Natural killer cell (primary cell): ENCODE data around the gene SLC22A23. TPM values are rescaled to one million over a fixed set of nuclear protein-coding genes. Genes with fewer than 3 reads are reported as not detected.

ENCODE experiments used
- ATAC-seq, 3 donors: fragments of 150-1000 bp in 2 of 3; fragments of 200-7000 bp in 1 of 3; cut with Tn5 transposase; 1 replicate in 1 of 3; 2 replicates in 2 of 3; pipeline ENCODE4 v1.10.0; 2021; ENCODE audit warnings: mild to moderate bottlenecking in 2 of 3, moderate library complexity in 2 of 3
- DNase-seq, 2 donors: peaks; one replicate each; pipeline versions ENCODE4 v3.0.0 to v3.0.0-alpha.2; 2013 to 2021; ENCODE audit warnings: mixed read lengths in 1 of 2
- H3K27ac ChIP-seq: one replicate; pipeline ENCODE4 v1.5.1; 2013; ENCODE audit warnings: mild to moderate bottlenecking, low read length
- H3K27me3 ChIP-seq: one replicate; pipeline ENCODE4 v1.6.1; 2013; ENCODE audit warnings: low read length; ENCODE audit not compliant: control insufficient read depth, insufficient read depth
- H3K36me3 ChIP-seq: one replicate; pipeline ENCODE4 v1.6.1; 2013; ENCODE audit warnings: low read length; ENCODE audit not compliant: control insufficient read depth, insufficient read depth
- H3K4me1 ChIP-seq: one replicate; pipeline ENCODE4 v1.6.1; 2013; ENCODE audit warnings: low read length; ENCODE audit not compliant: control insufficient read depth, insufficient read depth
- H3K4me3 ChIP-seq: one replicate; pipeline ENCODE4 v1.5.1; 2013; ENCODE audit warnings: low read length
- H3K9me3 ChIP-seq: one replicate; pipeline ENCODE4 v1.6.1; 2013; ENCODE audit warnings: low read length; ENCODE audit not compliant: control insufficient read depth, insufficient read depth
- H3K27ac Mint-ChIP-seq, 2 donors: one replicate each; pipeline ENCODE4 v1.8.0; 2022; ENCODE audit warnings: mild to moderate bottlenecking in 2 of 2, mixed read lengths in 2 of 2, moderate library complexity in 1 of 2
- H3K27me3 Mint-ChIP-seq, 2 donors: one replicate each; pipeline ENCODE4 v1.8.0; 2022; ENCODE audit warnings: low read depth in 2 of 2, mixed read lengths in 2 of 2
- H3K36me3 Mint-ChIP-seq: one replicate; pipeline ENCODE4 v1.8.0; 2022; ENCODE audit warnings: mixed read lengths
- H3K4me1 Mint-ChIP-seq, 2 donors: one replicate each; pipeline ENCODE4 v1.8.0; 2022; ENCODE audit warnings: mixed read lengths in 2 of 2
- H3K4me3 Mint-ChIP-seq: one replicate; pipeline ENCODE4 v1.8.0; 2022; ENCODE audit warnings: mild to moderate bottlenecking, moderate library complexity, mixed read lengths
- H3K9me3 Mint-ChIP-seq, 2 donors: one replicate each; pipeline ENCODE4 v1.8.0; 2022; ENCODE audit warnings: mixed read lengths in 2 of 2
- WGBS: methylation state at CpG from one replicate; pipeline ENCODE4 v1.1.7; 2013; ENCODE audit warnings: missing lambda C conversion rate; ENCODE audit not compliant: insufficient coverage; 5-methylcytosine and 5-hydroxymethylcytosine counted together
- intact Hi-C: fragments of 100-400 bp; cut with micrococcal nuclease; formaldehyde crosslinking; loops from one replicate; pipeline ENCODE4 v1.14.2; 2022
- total RNA-seq, 4 donors: library from RNA; stranded (reverse); fragments of 120-200 nt in 1 of 4; gene quantifications; one replicate each; pipeline versions ENCODE4 v1.2.3 to v1.2.4, GENCODE V29; 2013 to 2022
- TF ChIP-seq, protein P1 (sequence below): fragments of 200-600 bp; IDR thresholded peaks from one replicate; pipeline ENCODE4 v1.8.0; 2022; ENCODE audit warnings: antibody characterized with exemption

SLC22A23 gene
- total RNA-seq, 3 donors from 2014 or later (not counting 1 experiment from before 2014, with no cell fraction given), result 0.24 to 0.79 (median 0.38) TPM

DNA sequence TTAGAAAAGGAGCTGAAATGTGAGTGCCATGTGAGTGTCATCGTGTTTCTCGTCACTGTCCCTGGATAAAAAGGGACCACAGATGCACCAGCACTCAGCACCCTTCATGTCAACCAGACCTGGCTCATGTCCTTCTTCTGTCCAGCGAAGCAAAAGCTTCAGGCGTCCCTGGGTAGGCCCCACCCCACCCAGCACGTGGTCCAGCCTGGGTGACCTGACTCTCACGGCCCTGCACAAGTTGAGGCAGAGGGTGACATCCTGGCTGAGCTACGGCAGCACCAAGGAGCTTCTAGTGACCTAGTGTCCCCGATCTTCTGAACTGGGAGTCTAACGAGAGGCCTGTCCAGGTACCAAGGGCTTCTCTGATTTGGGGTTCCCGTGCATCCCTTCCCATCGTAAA lies 160.3 kb downstream of the SLC22A23 start:
- TF ChIP-seq, protein P1, sequence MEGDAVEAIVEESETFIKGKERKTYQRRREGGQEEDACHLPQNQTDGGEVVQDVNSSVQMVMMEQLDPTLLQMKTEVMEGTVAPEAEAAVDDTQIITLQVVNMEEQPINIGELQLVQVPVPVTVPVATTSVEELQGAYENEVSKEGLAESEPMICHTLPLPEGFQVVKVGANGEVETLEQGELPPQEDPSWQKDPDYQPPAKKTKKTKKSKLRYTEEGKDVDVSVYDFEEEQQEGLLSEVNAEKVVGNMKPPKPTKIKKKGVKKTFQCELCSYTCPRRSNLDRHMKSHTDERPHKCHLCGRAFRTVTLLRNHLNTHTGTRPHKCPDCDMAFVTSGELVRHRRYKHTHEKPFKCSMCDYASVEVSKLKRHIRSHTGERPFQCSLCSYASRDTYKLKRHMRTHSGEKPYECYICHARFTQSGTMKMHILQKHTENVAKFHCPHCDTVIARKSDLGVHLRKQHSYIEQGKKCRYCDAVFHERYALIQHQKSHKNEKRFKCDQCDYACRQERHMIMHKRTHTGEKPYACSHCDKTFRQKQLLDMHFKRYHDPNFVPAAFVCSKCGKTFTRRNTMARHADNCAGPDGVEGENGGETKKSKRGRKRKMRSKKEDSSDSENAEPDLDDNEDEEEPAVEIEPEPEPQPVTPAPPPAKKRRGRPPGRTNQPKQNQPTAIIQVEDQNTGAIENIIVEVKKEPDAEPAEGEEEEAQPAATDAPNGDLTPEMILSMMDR, result no peak
- Histone ChIP-seq H3K27ac (no peak overlapping the region), H3K4me1 (no peaks in the 10 kb centered on the region), H3K36me3 (no peaks in the 10 kb centered on the region), H3K27me3 (no peaks in the 10 kb centered on the region), H3K9me3 (no peaks in the 10 kb centered on the region), H3K4me3 (no peak overlapping the region)
- Mint-ChIP-seq H3K9me3 (no peaks in the 10 kb centered on the region), H3K36me3 (no peaks in the 10 kb centered on the region), H3K27ac (no peak overlapping the region), H3K27me3 (peaks cover 4 to 10% of the 10 kb centered on the region in 2 donors), H3K4me3 (no peak overlapping the region), H3K4me1 (no peaks in the 10 kb centered on the region)
- DNase-seq (no peak), ATAC-seq (no peak)
- WGBS, result 89% methylated on average over 11 of the region's 11 CpGs
- intact Hi-C loops, result no loop called here

DNA sequence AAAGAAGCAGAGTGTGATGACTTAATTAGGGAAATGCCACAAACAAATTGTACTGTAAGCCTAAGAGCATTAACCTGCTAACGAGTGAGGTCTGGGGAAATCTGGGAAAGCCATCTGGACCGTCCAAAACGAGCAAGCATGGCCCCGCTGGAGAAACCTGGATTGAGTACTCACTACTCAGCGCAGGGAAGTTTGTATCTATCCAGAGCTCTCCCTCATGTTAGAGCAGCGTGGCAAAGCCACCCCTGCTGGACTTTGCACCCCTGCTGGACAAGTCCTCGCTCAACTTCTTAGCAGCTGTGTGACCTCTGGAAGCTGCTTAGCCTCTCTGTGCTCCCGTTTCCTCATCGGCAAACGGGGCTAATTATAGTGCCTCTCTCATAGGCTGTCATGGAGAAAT lies 160.8 kb downstream of the SLC22A23 start:
- Mint-ChIP-seq H3K9me3 (no peaks in the 10 kb centered on the region), H3K36me3 (no peaks in the 10 kb centered on the region), H3K4me1 (no peaks in the 10 kb centered on the region), H3K27me3 (peaks cover 4 to 10% of the 10 kb centered on the region in 2 donors), H3K27ac (no peak overlapping the region), H3K4me3 (no peak overlapping the region)
- Histone ChIP-seq H3K27ac (no peak overlapping the region), H3K36me3 (no peaks in the 10 kb centered on the region), H3K27me3 (no peaks in the 10 kb centered on the region), H3K9me3 (no peaks in the 10 kb centered on the region), H3K4me3 (no peak overlapping the region), H3K4me1 (no peaks in the 10 kb centered on the region)
- intact Hi-C loops, result no loop called here
- DNase-seq (no peak), ATAC-seq (no peak)
- 86% methylated on average over 10 of the region's 10 CpGs for WGBS
- TF ChIP-seq, protein P1, result no peak

DNA sequence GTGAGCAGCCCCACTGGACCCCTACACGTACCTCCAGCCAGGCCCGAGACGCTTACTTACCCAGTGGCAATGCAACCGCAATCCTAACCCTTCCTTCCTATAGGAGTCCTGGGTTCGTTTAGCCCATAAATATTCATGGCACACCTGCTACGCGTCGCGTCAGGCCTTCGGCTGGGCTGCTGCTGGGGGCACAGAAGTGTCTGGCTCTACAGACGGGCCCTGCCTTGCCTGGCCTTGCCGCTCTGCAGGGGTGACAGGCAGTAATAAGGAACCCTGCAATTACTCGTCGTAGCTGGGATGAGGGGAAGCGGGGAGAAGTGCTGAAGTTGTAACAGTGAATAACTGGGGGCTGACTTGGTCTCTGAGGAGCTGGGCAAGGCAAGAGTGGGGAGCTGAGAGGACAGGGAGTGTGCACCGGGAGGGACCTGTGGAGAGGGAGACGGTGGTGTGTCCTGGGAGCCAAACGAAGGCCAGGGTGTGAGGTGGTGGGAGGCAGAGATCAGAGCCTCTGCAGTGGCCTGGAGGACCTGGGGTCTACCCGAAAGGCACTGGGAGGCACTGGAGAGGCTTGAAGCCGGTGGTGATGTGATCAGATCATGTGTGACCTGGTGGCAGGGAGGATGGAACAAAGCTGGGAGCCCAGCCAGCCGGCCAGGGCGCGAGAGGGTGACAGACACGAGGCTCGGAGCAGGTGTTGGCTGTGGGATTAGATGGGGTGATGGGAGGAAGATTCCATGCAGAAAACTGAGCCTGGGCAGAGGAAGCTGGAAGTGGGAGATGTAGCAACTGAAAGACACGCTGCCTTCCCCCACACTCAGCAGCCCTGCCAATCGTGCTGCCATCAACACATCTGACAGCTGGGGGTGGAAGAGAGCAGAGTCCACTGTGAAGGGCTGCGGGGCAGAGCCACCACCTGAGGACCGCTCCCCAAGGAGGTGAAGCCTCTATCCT lies 161.7 kb downstream of the SLC22A23 start:
- H3K4me1 ChIP-seq, result no peaks in the 10 kb centered on the region
- TF ChIP-seq, protein P1, result no peak
- intact Hi-C loops, result no loop called here
- H3K27me3 Mint-ChIP-seq, result peaks cover 4 to 10% of the 10 kb centered on the region in 2 donors
- no peak overlapping the region for H3K27ac Mint-ChIP-seq
- H3K4me1 Mint-ChIP-seq, result no peaks in the 10 kb centered on the region
- DNase-seq, result no peak
- no peaks in the 10 kb centered on the region for H3K36me3 ChIP-seq
- H3K9me3 ChIP-seq, result no peaks in the 10 kb centered on the region
- no peak overlapping the region for H3K4me3 ChIP-seq
- no peaks in the 10 kb centered on the region for H3K9me3 Mint-ChIP-seq
- no peak overlapping the region for H3K27ac ChIP-seq
- ATAC-seq, result no peak
- H3K4me3 Mint-ChIP-seq, result no peak overlapping the region
- H3K36me3 Mint-ChIP-seq, result no peaks in the 10 kb centered on the region
- H3K27me3 ChIP-seq, result no peaks in the 10 kb centered on the region
- WGBS, result 85% methylated on average over 29 of the region's 29 CpGs
